PC-9 (cell line): ENCODE measurements around the gene CTBS.

Source experiments
- EZH2 ChIP-seq: fragments of 200-600 bp; sonication (generic); IDR thresholded peaks from 2 replicates; pipeline ENCODE4 v1.8.0; 2017; ENCODE audit warnings: antibody characterized with exemption, low read depth
- TF ChIP-seq, protein P1 (sequence below): fragments of 200-600 bp; sonication (generic); conservative IDR thresholded peaks from 2 replicates; pipeline ENCODE4 v1.6.1; 2017; ENCODE audit warnings: mixed run types, antibody characterized with exemption, mild to moderate bottlenecking, moderate library complexity

GRCh38 chr1:84570436-84571149 is 3.6 kb downstream of the CTBS start:
- TF ChIP-seq EZH2, result no peak
- TF ChIP-seq, protein P1, sequence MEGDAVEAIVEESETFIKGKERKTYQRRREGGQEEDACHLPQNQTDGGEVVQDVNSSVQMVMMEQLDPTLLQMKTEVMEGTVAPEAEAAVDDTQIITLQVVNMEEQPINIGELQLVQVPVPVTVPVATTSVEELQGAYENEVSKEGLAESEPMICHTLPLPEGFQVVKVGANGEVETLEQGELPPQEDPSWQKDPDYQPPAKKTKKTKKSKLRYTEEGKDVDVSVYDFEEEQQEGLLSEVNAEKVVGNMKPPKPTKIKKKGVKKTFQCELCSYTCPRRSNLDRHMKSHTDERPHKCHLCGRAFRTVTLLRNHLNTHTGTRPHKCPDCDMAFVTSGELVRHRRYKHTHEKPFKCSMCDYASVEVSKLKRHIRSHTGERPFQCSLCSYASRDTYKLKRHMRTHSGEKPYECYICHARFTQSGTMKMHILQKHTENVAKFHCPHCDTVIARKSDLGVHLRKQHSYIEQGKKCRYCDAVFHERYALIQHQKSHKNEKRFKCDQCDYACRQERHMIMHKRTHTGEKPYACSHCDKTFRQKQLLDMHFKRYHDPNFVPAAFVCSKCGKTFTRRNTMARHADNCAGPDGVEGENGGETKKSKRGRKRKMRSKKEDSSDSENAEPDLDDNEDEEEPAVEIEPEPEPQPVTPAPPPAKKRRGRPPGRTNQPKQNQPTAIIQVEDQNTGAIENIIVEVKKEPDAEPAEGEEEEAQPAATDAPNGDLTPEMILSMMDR, result no peak
